Gastrocnemius medialis (tissue), 4 donors: ENCODE measurements around the gene TOR1AIP2. TPM values are rescaled to one million over a fixed set of nuclear protein-coding genes. Genes with fewer than 3 reads are reported as not detected.

Experiments
- ATAC-seq, 2 donors: fragments of 150-250 bp; one replicate each; pipeline ENCODE4 v1.9.1; 2016
- DNase-seq, 2 donors: peaks; one replicate each; pipeline ENCODE4 v3.0.0-alpha.2; 2019
- H3K27ac ChIP-seq, 4 donors: fragments of 200-600 bp; sonication (generic); 1 replicate in 1 of 4; 2 replicates in 3 of 4; pipeline ENCODE4 v1.5.1; 2016 to 2018; ENCODE audit warnings: mild to moderate bottlenecking in 2 of 4, moderate library complexity in 1 of 4
- H3K27me3 ChIP-seq, 3 donors: fragments of 200-600 bp; sonication (generic) in 2 of 3; 1 replicate in 1 of 3; 2 replicates in 2 of 3; pipeline versions ENCODE4 v1.5.1 to v1.6.0; 2016 to 2019; ENCODE audit warnings: mild to moderate bottlenecking in 1 of 3, moderate library complexity in 1 of 3
- H3K36me3 ChIP-seq, 2 donors: fragments of 200-600 bp; sonication (generic) in 1 of 2; one replicate each; pipeline ENCODE4 v1.5.1; 2017 to 2018
- H3K4me1 ChIP-seq, 2 donors: fragments of 200-600 bp; sonication (generic) in 1 of 2; one replicate each; pipeline ENCODE4 v1.5.1; 2016 to 2017; ENCODE audit warnings: mild to moderate bottlenecking in 2 of 2
- H3K4me3 ChIP-seq, 4 donors: fragments of 200-600 bp; sonication (generic) in 3 of 4; 1 replicate in 1 of 4; 2 replicates in 3 of 4; pipeline ENCODE4 v1.5.1; 2016 to 2019; ENCODE audit warnings: mild to moderate bottlenecking in 2 of 4
- H3K9me3 ChIP-seq, 3 donors: fragments of 200-600 bp; sonication (generic) in 2 of 3; 1 replicate in 1 of 3; 2 replicates in 2 of 3; pipeline ENCODE4 v1.5.1; 2016 to 2019
- CTCF ChIP-seq, 5 experiments: fragments of 450-650 bp in 3 of 5; fragments of 200-600 bp in 2 of 5; sonication (generic) in 2 of 5; IDR thresholded peaks in 4 of 5; conservative IDR thresholded peaks in 1 of 5; 1 replicate in 4 of 5; 2 replicates in 1 of 5; pipeline ENCODE4 v1.5.1; 2016 to 2019; ENCODE audit warnings: antibody characterized with exemption in 5 of 5, mild to moderate bottlenecking in 3 of 5, moderate library complexity in 3 of 5
- POLR2A ChIP-seq, 2 donors: fragments of 450-650 bp; IDR thresholded peaks; one replicate each; pipeline ENCODE4 v1.6.1; 2017; ENCODE audit warnings: antibody characterized with exemption in 2 of 2, mild to moderate bottlenecking in 2 of 2, moderate library complexity in 2 of 2
- in situ Hi-C, 4 donors: fragments of 200-750 bp; cut with MboI; loops; one replicate each; pipeline versions ENCODE4 v1.15.0 to v1.8.0; 2017; ENCODE audit warnings: low sequenced_read_pairs in 4 of 4
- intact Hi-C: fragments of 100-400 bp; cut with DNase I; formaldehyde crosslinking; loops from one replicate; pipeline ENCODE4 v1.15.1; 2023; ENCODE audit warnings: low total_unique reads
- total RNA-seq, 4 donors: library from RNA; depleted of rRNA; stranded (reverse); fragments of >200 nt; gene quantifications; one replicate each; pipeline versions ENCODE4 v1.1.0 to v1.2.3, GENCODE V29; 2016

The TOR1AIP2 gene
- total RNA-seq, 4 donors from 2014 or later = 78.7 to 274 (median 129) TPM

DNA sequence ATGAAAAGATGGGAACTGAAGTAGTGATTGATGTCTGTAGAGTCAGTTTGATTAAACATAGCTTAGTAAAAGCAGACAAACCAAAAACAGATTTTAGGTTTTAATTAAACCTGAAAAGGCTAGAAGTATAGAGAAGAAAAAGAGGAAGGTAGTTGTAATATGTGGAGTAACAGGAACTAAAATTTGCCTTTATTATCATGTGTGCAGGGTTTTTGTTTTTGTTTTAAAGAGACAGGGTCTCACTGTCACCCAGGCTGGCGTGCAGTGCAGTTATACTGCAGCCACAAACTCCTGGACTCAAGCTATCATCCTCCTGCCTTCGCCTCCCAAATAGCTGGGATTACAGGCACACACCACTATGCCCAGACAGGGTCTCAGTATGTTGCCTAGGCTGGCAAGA is 10.5 kb upstream of the TOR1AIP2 start:
- intact Hi-C loops = no loop called here
- ATAC-seq = no peak
- no peaks in the 10 kb centered on the region for H3K9me3 ChIP-seq
- H3K4me1 ChIP-seq = peaks cover 36 to 47% of the 10 kb centered on the region in 2 donors
- no peaks in the 10 kb centered on the region for H3K27me3 ChIP-seq
- in situ Hi-C loops = loop anchor here in 1 of 4 donors (25.0 kb wide), 1 partner anchor 274 kb away; the partner anchor contains the start of gene QSOX1
- H3K36me3 ChIP-seq = peaks cover 0 to 66% of the 10 kb centered on the region in 2 donors
- no peak overlapping the region for H3K27ac ChIP-seq
- DNase-seq = no peak
- no peak for TF ChIP-seq POLR2A (IDR thresholded peaks at IDR 0.05)
- no peak overlapping the region for H3K4me3 ChIP-seq

DNA sequence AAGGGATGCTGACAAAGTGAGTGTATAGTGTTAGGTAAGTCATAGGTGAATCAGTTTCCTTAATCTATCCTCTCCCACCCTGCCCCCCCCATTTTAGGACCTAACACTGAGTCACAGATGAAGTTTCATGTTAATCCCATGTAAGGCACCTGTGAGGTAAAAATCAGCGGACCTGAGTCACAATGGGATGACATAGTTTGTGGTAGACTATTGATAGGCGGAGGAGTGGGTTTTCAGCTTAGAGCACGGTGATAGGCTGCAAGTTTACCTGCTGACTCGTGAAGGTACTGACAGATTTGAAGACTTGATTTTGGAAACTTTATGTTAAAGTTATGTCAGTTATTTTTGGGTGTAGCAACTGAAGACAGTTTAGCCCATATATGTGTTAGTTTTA is 6.1 kb upstream of the TOR1AIP2 start:
- intact Hi-C loops = loop anchor here (5.0 kb wide), 1 partner anchor 89 kb away; no protein-coding TSS in a partner anchor

GRCh38 chr1:179883040-179883744 is 5.6 kb upstream of the TOR1AIP2 start:
- H3K4me3 ChIP-seq = peak overlapping the region; percentile 64 to 97 (median 90)

More for the DNA sequence above, 6.1 kb upstream of the TOR1AIP2 start:
- Histone ChIP-seq H3K4me3 (peak overlapping the region; percentile 64 to 97 (median 90)), H3K4me1 (peaks cover 46 to 57% of the 10 kb centered on the region in 2 donors), H3K36me3 (peaks cover 0 to 29% of the 10 kb centered on the region in 2 donors), H3K9me3 (no peaks in the 10 kb centered on the region), H3K27ac (peak overlapping the region; percentile 92 to 99 (median 97)), H3K27me3 (no peaks in the 10 kb centered on the region)
- DNase-seq (no peak), ATAC-seq (no peak)
- in situ Hi-C loops = loop anchor here in 1 of 4 donors (5.0 to 25.0 kb wide), 2 partner anchors 89 to 279 kb away; partner anchors contain the start of gene QSOX1
- TF ChIP-seq CTCF (IDR thresholded peaks at IDR 0.05 in 4 of 5, conservative IDR thresholded peaks at IDR 0.05 in 1 of 5) (no peak), POLR2A (IDR thresholded peaks at IDR 0.05) (no peak)

GRCh38 chr1:179882253-179883039 is 4.8 kb upstream of the TOR1AIP2 start, which contains the start of gene TOR1AIP1:
TSS of gene TOR1AIP1 (plus strand) at chr1:179882285. CDS start at chr1:179882503, 218 bp downstream.
- intact Hi-C loops (loop anchor here (1.0 to 5.0 kb wide), 3 partner anchors 72 to 286 kb away; partner anchors contain the start of gene CEP350), in situ Hi-C loops (loop anchor here in 1 of 4 donors (5.0 to 25.0 kb wide), 2 partner anchors 90 to 280 kb away; partner anchors contain the start of gene QSOX1)
- Histone ChIP-seq H3K4me3 (peak within 1 kb of the TSS; percentile 64 to 97 (median 90)), H3K4me1 (peaks cover 49 to 51% of the 10 kb centered on the region in 2 donors), H3K36me3 (peaks cover 0 to 29% of the 10 kb centered on the region in 2 donors), H3K27me3 (no peaks in the 10 kb centered on the region), H3K9me3 (no peaks in the 10 kb centered on the region), H3K27ac (peak within 1 kb of the TSS; percentile 92 to 99 (median 97))
- ATAC-seq = peak; percentile 82 to 90
- peak; percentile 95 to 97 for DNase-seq
- TF ChIP-seq POLR2A (IDR thresholded peaks at IDR 0.05) = peak; percentile 88 to 95
- peak; percentile 61 to 75 (median 65) for TF ChIP-seq CTCF (IDR thresholded peaks at IDR 0.05 in 4 of 5, conservative IDR thresholded peaks at IDR 0.05 in 1 of 5)

More at GRCh38 chr1:179883040-179883744, 5.6 kb upstream of the TOR1AIP2 start:
- no peaks in the 10 kb centered on the region for H3K27me3 ChIP-seq
- ATAC-seq (no peak), DNase-seq (no peak)
- in situ Hi-C loops (loop anchor here in 1 of 4 donors (5.0 to 25.0 kb wide), 2 partner anchors 89 to 279 kb away; partner anchors contain the start of gene QSOX1), intact Hi-C loops (loop anchor here (5.0 kb wide), 1 partner anchor 89 kb away; no protein-coding TSS in a partner anchor)
- TF ChIP-seq POLR2A (IDR thresholded peaks at IDR 0.05) (no peak), CTCF (IDR thresholded peaks at IDR 0.05 in 4 of 5, conservative IDR thresholded peaks at IDR 0.05 in 1 of 5) (no peak)
- peaks cover 0 to 29% of the 10 kb centered on the region in 2 donors for H3K36me3 ChIP-seq
- peaks cover 46 to 53% of the 10 kb centered on the region in 2 donors for H3K4me1 ChIP-seq
- H3K9me3 ChIP-seq = no peaks in the 10 kb centered on the region
- H3K27ac ChIP-seq = peak overlapping the region; percentile 92 to 99 (median 97)
